IPS-NIHi7 (cell line): ENCODE data around the gene MANBA.

Experiments used
- DNase-seq: peaks from one replicate; pipeline ENCODE4 v3.0.0; 2012; ENCODE audit warnings: mixed read lengths; ENCODE audit errors: extremely low spot score

Gene MANBA

DNA sequence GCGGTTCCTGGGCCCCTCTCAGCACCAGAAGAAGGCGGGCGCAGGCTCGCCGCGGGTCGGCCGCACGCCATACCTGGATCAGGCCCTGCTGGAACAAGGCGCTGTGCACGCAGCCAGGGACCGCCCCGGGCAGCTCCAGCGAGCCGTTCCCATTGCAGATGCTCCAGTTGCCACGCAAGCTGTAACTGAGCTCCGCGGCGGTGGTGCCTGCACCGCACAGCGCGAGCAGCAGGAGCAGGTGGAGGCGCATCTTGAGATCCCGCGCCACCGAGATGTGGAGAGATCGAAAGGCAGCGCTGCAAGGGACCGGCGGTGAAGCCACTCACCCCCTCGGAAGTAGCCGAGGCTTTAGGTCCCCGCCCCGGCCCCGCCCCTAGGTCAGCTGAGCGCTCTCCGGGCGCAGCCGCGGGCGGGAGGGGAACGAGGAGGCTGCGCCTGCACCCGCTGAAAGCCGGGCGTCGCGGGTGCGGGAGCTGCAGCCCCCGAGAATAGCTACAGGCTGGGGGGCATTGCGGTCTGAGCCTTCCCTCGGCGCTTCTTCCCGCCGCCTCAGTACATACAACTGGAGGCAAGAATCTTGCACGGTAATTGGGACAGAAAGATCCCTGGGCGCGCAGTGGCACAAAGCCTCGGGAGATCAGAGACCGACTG lies at the start of gene MANBA:
Gene MANBA, minus strand, starts transcription at position 324 of the 651 bp plus-strand sequence. Its CDS starts 74 bp downstream, at position 250.
- DNase-seq = peak; percentile 98

DNA sequence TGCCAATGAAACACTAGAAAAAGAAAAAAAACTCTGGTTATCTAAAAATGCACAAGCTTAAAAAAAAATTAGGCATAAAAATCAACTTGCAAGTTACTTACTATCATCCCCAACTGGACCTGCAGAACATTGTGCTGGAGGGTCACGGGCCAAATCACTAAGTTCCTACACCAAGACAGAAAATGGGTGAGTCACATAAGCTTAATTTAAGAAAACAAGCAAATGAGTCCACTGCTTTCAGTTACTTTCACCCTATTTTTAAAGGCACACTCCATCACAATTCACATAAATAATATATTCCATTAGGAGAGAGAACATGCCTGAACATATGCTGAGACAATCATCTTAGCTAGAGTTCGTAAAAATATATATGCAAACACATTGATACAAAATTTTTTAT lies 48.9 kb upstream of the MANBA start:
- no peak for DNase-seq

DNA sequence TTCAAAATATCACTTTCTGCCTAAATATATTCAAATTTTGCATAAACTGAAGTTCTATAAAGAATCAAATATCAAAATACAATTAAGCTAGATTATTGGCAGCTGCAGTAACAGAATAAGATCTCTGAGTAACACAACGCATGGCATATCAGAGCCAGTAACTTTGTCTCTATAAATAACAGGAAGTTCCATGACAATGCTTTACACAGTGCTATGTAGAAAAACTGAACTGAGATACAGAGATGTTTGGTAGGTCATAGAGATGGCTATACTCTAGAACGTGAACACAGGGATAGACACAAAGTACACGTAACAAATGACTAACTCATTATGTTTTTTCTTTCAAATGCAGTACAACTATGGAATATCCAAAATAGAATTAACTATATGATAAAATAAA lies 48.4 kb upstream of the MANBA start:
- DNase-seq = no peak

DNA sequence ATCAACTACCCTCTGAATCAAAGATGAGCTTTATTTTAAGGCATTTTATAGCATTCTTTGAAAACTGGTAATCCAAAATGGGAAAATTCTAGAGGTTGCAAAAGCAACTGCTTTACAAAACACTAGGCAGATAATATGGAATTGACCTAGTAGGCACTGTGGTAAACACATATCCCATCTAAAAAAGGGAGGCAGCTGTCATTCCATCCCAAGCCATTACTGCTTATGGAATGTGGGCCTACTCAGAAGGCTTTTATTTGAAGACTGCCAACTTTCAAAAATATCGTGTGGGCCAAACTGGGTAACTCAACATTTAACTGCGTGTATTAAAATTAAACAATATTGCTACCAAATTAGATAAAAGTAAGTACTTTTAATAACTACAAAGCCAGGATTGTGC lies 47.2 kb upstream of the MANBA start:
- DNase-seq = no peak

DNA sequence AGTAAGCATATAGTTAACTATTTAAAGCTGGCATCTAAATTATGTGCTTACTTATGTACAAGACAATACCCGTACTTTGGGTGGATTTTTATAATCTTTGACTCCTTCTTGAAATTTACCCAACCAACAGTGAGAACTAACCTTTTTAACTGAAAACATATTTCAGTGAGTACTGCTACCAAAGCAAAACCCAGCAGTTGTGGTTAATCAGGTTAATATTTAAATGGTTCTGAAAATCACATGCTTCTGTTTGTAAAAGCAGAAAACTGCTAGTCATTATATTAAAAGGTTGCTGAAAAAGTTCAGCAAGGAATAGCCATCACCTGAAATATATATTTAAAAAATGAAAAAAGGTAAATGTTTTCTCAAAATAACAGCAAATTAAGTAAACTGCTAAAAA lies 46.6 kb upstream of the MANBA start:
- DNase-seq = no peak

DNA sequence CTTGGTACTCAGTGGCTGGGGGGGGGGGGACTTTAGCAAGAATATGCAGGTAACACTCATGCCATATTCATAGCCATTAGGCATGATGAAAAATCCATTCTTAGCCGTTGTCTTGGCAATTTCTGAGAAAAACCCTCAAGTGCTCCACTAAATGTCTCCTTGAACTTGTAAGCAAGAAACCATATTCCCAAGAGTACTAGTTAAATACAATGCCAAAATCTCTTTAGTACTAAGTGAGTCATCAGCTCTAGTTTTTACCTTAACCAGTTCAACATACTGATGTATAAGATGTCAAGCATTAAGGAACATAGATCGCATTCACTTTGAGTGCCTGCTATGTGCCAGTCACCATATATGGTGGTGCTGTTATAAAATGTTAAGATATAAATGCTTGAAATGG lies 39.0 kb upstream of the MANBA start:
- no peak for DNase-seq

DNA sequence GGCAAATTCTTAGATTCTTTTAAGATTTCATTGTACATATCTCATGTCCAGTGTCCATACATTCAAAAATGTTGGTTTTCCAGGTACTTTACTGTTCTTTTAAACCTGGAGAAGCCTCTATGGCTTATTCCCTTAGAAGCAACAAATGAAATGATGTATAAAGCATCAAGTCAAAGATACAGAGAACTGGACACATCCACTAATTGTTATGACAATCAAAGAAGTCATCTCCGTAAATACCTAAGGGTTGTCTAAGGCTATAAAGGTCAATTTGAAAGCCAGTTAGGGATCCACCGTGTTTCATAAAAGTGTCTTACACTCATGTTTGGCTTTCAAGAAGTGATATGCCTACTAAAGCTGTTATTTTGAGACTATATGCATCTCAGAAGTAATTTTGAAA lies 34.2 kb upstream of the MANBA start:
- no peak for DNase-seq

DNA sequence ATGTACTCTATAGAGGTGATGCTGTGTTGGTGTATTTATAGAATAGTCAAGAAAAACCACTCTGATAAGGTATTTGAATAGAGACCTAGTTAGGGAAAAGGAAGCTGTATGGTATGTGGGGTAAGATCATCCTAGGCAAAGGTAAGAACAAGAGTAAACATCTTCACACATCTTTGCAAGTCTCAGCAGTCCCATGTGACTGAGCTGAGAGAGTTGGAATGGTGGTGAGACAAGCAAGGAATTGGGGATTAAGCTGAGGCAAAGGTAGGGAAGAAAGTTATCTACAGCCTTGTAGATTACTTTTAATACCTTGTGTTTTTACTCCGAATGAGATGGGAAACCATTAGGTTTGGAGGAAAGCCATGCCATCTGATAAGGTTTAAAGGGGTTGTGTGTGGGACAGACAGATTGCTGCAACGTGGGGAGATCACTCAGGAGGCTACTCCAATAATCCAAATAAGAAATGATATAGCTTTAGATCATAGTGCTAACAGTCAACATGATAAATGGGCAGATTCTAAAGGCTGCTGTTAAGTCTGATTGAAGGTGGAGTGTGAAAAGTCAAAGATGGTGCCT lies 31.7 kb upstream of the MANBA start:
- no peak for DNase-seq

DNA sequence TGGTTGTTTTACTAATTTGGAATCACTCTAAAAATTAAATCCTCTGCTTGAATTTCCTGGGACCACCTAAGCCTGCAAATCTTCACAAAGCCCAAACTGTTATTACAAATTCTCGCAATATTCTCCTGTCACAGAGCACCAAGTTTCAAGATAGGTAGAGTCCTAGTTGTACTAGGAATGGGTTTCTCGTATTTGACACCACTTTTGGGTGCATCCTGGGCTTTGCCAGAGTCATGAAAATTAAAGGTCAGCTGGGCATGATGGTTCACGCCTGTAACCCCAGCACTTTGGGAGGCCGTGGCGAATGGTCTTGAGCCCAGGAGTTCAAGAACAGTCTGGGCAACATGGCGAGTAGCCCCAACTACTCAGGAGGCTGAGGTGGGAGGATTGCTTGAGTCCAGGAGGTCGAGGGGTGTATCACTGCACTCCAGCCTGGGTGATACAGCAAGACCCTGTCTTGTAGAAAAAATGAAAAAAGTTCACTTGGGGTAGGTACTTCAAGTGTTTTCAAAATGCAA lies 30.6 kb upstream of the MANBA start:
- DNase-seq = no peak

DNA sequence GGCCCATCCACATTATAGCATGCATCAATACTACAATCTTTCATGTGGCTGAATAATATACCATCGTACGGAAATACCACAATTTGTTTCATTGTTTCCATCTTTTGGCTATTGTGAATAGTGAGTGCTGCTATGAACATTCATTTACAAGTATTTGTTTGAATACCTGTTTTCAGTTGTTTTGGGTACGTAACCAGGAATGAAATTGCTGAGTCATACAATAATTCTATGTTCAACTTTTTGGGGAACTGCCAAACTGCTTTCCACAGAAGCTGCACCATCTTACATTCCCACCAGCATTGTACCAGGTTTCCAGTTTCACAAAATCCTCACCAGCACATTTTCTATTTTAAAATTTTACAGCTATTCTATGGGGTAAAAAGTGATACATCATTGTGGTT lies 28.5 kb upstream of the MANBA start:
- no peak for DNase-seq

DNA sequence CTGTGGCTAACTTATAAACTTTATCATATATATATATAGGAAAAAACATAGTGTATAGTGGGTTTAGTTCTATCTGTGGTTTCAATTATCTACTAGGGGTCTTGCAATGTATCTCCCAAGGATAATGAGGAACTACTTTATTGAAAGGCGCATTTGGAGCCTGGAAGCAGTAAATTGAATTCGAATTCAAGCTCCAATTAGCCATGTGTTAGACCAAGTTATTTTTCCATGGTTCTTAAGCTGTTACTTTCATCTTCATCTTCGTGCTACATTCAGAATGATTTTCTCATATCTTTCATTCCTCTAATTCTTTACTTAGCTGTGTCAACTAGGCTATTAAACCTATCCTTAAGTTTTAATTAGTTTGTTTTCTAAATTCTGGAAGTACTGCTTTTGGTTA lies 27.2 kb upstream of the MANBA start:
- no peak for DNase-seq

DNA sequence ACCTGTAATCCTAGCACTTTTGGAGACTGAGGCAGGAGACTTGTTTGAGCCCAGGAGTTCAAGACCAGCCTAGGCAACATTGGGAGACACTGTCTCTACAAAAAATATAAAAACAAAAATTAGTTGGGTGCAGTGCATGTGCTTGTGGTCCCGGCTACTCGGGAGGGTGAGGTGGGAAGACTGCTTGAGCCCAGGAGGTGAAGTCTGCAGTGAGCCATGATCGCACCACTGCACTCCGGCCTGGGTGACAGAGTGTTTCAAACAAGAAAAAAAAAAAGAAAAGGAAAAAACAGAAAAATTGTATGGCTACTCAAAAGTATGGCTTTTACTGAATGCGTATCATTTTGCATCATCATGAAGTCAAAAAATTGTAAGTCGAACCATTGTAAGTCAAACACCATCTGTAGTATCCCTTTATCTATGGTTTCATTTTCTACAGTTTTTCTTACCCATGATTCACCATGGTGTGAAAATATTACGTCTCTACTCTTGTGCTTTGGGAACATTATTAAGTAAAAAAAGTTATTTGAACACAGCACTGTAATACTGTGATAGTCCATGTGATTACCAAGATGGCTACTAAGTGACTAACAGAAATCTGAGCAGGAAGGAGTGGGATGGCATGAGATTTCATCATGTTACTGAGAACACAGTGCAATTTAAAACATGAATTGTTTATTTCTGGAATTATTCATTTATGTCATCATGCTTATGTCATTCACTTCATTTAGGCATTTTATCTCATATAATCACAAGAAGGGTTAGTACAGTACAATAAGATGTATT lies 26.5 kb upstream of the MANBA start:
- DNase-seq = no peak

DNA sequence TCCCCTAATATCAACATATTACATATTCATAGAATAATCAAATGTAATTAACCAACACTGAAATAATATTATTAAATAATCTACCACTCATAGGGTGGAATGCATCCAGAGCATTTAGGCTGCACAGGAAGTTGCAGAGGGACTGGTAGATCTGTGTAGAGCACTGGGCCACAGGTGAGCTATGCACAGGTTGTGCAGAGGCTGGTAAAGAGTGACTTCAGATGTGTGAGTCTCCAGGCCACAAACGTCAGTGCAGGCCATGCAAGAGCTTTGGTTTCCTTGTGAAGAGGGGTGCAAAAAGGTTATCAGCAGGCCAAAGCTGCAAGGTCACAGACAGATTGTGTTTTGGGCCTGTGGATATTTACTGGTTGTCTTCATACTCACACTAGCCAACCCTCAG lies 25.5 kb upstream of the MANBA start:
- DNase-seq = no peak

DNA sequence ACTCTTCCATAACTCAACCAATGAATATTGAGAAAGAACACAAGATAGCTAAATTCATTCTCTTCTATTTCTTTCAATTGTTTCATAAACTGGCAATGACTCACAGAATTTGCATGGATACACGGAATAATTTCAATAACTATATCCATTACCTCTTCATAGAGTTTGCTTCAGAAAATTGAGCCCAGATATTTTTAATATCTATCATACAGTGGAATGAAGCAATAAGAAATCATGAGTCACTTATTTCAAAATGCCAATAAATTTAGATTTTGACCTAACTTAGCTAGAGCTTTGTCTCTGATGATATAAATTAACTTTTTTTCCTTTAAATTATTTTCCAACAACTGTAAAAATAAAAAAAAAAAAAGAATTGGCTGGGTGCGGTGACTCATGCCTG lies 22.2 kb upstream of the MANBA start:
- no peak for DNase-seq

DNA sequence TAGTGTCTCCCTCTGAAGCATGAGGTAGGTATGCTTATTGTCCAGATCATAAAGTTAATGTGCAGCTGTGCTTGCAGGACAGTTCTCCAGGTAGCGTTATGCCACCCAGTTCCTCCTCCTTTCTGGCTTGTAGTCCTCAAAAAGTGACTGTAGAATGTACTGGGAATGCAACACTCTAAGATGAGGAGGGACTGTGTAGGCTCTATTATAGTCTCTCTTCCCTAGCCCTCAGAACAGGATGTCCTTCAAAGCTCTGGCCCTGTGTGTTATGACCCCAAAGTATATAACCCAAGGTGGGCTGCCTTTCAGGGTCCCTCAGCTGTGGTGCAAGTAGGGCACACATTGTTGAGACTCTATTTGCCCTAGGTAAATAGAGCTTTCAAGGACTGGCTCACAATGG lies 20.8 kb upstream of the MANBA start:
- no peak for DNase-seq

DNA sequence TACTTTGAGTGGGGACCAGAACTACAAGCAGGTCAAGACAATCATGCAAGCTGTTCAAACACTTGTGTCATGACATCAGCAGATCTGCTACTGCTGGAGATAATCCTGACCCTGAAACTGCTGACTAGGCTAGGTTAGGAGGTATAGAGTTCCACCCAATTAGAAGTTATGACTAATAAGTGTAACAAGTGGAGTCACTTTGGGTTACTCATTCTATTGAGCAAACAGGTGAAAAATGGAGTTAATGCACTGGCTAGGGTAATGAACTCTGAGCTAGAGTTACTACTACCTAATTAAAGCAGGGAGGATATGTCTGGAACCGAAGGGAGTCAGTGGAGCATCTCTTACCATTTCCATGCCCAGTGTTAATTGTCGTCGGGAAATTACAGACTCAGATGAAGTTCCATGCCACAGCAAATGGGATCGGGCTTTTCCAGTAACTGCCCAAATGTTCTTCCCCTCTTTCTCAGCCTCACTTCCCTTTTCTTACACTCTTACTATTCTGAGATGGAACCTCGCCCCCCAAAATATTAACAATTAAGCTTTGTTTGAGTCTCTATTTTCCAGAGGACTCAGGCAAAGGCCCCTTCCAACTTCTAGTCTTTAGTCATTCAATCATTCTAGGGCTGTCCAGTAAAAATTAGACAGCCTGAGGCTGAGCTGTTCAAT lies 19.8 kb upstream of the MANBA start:
- no peak for DNase-seq

DNA sequence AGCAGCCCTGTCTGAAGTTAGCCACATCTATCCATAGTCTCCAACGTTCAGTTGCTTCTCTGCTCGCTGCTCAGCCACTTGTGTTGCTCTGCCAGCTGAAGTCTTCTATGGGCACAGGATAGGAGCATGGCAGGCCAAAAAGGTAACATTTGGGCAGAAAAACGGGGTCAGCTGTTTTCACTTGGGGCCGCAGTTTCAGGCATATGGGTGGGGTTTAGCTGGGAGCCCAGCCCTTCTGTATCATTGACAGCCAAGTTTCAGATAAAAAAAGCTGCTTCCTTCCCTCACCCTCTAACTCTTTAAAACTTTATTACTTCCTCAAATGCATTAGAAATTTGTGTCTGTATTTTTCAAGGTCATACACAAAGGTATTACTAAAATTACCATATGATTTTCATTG lies 18.4 kb upstream of the MANBA start:
- DNase-seq = no peak

DNA sequence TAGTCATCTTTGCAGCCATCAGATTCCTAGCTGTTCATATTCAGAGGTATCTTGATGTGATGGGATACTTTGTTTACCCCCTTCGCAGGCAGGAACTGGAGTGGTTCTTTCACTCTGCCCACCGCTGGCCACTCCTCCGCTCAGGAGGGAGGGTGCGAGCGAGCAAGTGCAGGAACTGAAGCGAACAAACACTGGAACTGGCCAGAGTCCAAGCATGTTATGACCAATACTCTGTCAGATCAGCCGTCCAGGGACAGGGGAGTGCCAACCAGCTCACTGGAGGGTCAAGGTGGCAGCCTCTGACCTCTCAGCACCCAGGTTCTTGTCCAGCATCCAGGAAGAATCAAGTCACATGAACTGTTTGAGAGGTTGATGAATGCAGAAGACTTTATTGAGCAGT lies 18.0 kb upstream of the MANBA start:
- DNase-seq = no peak

DNA sequence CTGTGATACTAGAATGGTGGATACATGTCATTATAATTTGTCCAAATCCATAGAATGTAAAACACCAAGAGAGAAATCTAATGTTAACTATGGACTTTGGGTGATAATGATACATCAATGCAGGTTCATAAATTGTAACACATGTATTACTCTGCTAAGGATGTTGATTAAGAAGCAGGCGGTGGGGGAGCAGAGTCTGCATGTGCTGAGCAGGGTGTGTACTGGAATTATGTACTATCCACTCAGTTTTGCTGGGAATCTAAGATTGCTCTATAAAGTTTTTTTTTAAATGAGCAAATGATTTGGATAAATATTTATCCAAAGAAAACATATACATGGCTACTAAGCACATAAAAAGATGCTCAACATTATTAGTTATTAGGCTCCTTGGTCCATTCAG lies 15.0 kb upstream of the MANBA start:
- no peak for DNase-seq

DNA sequence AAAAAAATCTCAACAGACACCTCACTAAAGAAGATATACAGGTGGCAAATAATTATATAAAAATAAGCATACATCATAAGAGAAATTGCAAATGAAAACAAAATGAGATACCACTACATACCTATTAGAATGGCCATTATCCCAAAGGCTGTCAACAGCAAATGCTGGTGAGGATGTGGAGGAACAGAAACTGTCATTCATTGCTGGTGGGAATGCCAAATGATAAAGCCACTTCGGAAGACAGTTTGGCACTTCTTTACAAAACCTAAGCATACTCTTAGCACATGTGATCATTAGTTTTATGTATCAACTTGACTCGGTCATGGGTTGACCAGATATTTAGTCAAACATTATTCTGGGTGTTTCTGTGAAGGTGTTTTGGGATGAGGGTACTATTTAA lies 13.5 kb upstream of the MANBA start:
- DNase-seq = no peak

DNA sequence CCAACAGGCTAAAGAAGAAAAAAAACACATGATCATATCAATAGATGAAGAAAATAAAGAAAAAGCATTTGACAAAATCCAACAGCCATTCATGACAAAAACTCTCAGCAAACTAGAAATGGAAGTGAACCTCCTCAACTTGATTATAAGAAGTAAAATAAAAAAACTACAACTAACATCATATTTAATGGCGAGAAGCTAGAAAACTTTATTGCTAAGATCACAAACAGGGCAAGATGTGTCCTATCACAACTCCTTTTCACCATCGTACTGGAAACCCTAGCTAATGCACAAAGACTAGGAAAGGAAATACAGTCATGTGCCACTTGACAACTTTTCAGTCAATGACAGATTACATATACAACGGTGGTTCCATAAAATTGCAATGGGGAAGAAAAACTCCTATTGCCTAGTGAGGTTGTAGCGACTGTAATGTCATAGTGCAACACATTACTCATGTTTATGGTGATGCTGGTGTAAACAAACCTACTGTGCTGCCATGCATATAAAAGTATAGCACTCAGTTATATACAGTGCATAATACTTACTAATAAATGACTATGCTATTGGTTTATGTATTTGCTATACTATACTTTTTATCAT lies 12.1 kb upstream of the MANBA start:
- DNase-seq = no peak

DNA sequence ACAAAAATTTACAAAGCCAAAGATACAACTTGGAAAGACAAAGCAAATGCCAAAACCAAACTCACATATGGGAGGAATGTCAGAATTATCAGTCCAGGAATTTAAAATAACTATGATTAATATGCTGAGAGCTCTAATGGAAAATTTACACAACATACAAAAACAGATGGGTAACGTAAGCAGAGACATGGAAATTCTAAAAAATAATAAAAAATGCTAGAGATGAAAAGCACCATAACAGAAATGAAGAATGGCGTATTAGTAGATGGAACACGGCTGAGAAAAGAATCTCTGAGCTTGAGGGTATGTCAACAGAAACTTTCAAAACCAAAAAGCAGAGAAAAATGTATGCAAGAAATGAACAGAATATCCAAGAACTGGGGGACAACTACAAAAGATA lies 4.1 kb upstream of the MANBA start:
- DNase-seq = no peak
